IPS DF 6.9 (cell line): ENCODE results near the gene HSPB1.
A peak's percentile ranks its signal among the peaks of the same experiment; 100 is the strongest.

Source experiments
- DNase-seq: peaks from one replicate; pipeline ENCODE4 v3.0.0-alpha.2; 2013; ENCODE audit warnings: low read depth, low spot score
- H3K27ac ChIP-seq: one replicate; pipeline ENCODE4 v1.5.1; 2013; ENCODE audit warnings: low read length, control low read depth
- H3K27me3 ChIP-seq: 2 replicates; pipeline ENCODE4 v1.6.1; 2013; ENCODE audit warnings: mild to moderate bottlenecking, low read length; ENCODE audit not compliant: control insufficient read depth, insufficient read depth
- H3K36me3 ChIP-seq: 2 replicates; pipeline ENCODE4 v1.6.1; 2013; ENCODE audit warnings: low read length; ENCODE audit not compliant: control insufficient read depth, insufficient read depth
- H3K4me1 ChIP-seq: 2 replicates; pipeline ENCODE4 v1.6.1; 2013; ENCODE audit warnings: low read length; ENCODE audit not compliant: control insufficient read depth, insufficient read depth
- H3K4me3 ChIP-seq: 2 replicates; pipeline ENCODE4 v1.5.1; 2013; ENCODE audit warnings: mild to moderate bottlenecking, low read length
- H3K9me3 ChIP-seq: 2 replicates; pipeline ENCODE4 v1.6.1; 2013; ENCODE audit warnings: low read length, inconsistent platforms; ENCODE audit not compliant: control insufficient read depth, insufficient read depth
- WGBS: extraction: QIAGEN DNeasy Blood & Tissue Kit; methylation state at CpG from one replicate; pipeline ENCODE4 v1.1.7; 2013; ENCODE audit warnings: mixed read lengths, missing lambda C conversion rate; ENCODE audit not compliant: insufficient read length, insufficient coverage; 5-methylcytosine and 5-hydroxymethylcytosine counted together

Gene HSPB1

GRCh38 chr7:76302347-76303201, at the start of gene HSPB1:
Gene HSPB1, plus strand, starts transcription at chr7:76302673. Its CDS starts 40 bp downstream, at chr7:76302713.
- no CpG with 5 or more reads among the region's 75 CpGs for WGBS
- Histone ChIP-seq H3K36me3 (no peaks in the 10 kb centered on the region), H3K27ac (no peak within 1 kb of the TSS), H3K27me3 (no peaks in the 10 kb centered on the region), H3K9me3 (no peaks in the 10 kb centered on the region), H3K4me1 (peaks cover 3% of the 10 kb centered on the region; the same call in 1 of the 2 replicates), H3K4me3 (peak within 1 kb of the TSS; percentile 66; the same call in 1 of the 2 replicates)
- DNase-seq = no peak

GRCh38 chr7:76254781-76255180, 47.7 kb upstream of the HSPB1 start:
- Histone ChIP-seq H3K4me1 (no peaks in the 10 kb centered on the region), H3K4me3 (no peak overlapping the region), H3K36me3 (no peaks in the 10 kb centered on the region), H3K9me3 (no peaks in the 10 kb centered on the region), H3K27me3 (no peaks in the 10 kb centered on the region), H3K27ac (no peak overlapping the region)
- WGBS = no CpG with 5 or more reads among the region's 4 CpGs
- no peak for DNase-seq

- Histone ChIP-seq H3K27ac (no peak overlapping the region), H3K27me3 (no peaks in the 10 kb centered on the region), H3K9me3 (no peaks in the 10 kb centered on the region), H3K4me3 (no peak overlapping the region), H3K36me3 (no peaks in the 10 kb centered on the region), H3K4me1 (peaks cover 4% of the 10 kb centered on the region)
- WGBS = no CpG with 5 or more reads among the region's 8 CpGs
- DNase-seq = no peak
Measured at GRCh38 chr7:76257973-76258372, 44.5 kb upstream of the HSPB1 start.

DNA sequence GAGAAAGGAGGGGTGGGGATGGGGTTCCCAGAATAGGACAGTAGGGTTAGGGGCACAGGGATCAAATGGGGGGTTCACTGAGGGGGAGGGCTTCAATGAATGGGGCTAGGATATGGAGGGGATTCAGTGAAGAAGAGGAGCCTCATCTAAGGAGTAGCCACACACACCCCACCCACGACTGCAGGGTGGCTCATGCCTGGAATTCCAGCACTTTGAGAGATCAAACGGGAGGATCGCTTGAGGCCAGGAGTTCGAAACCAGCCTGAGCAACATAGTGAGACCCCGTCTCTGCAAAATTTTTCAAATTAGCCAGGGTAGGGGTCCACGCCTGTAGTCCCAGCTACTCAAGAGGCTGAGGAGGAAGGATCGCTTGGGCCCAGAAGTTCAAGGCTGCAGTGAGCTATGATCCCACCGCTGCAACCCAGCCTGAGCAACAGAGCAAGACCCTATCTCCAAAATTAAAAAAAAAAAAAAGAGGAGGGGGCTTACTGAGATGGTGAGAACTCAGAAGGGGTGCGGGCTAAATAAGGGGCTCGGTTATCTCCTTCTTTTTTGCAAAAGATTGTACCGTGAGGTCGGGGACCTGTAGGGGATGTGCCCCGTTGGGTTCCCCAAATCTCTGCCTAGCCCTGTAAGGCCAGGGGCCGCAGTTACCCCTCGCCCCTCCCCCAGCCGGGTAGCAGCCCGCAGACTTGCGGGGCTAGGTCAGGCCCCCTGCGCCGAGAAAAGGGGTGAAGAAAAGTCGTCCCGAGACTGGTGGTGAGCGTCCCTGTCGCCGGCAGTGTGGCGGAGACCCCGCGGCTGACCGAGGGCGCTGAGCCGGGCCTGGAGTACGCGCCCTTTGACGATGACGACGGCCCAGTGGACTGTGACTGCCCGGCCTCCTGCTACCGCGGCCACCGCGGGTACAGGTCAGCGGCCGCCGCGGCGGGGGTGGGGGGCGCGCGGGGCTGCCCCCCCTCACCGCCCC, 43.1 kb upstream of the HSPB1 start:
- no CpG with 5 or more reads among the region's 50 CpGs for WGBS
- no peak for DNase-seq
- Histone ChIP-seq H3K36me3 (no peaks in the 10 kb centered on the region), H3K27me3 (no peaks in the 10 kb centered on the region), H3K27ac (no peak overlapping the region), H3K4me1 (peaks cover 4% of the 10 kb centered on the region), H3K9me3 (no peaks in the 10 kb centered on the region), H3K4me3 (peak overlapping the region; percentile 40)

DNA sequence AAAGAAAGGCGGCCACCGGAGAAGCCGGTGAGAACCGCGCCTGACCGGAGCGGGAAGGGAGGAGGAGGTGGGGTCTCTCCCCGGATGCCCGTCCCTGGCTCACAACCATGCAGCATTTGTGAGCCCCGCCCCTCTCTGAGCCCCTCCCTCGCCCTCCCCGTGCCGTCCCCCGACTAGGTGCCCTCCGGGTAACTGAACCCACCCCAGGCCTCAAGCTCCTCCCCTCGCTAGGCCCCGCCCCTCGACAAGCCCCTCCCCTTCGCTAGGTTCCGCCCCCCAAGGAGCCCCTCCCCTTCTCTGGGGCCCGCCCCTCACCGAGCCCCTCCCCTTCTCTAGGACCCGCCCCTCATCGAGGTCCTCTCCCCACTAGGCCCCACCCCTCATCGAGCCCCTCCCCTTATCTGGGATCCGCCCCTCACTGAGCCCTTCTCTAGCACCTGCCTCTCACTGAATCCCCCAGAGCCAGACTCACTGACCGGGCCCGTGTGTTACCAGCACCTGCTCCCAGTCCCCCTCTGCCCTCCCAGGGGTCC, 42.2 kb upstream of the HSPB1 start:
- Histone ChIP-seq H3K36me3 (no peaks in the 10 kb centered on the region), H3K4me3 (peak overlapping the region; percentile 40; the same call in 1 of the 2 replicates), H3K27ac (no peak overlapping the region), H3K9me3 (no peaks in the 10 kb centered on the region), H3K27me3 (no peaks in the 10 kb centered on the region), H3K4me1 (peaks cover 4% of the 10 kb centered on the region)
- no CpG with 5 or more reads among the region's 28 CpGs for WGBS
- peak; percentile 66 for DNase-seq

- no CpG with 5 or more reads among the region's 11 CpGs for WGBS
- H3K4me1 ChIP-seq = peaks cover 4% of the 10 kb centered on the region
- no peak for DNase-seq
- H3K27ac ChIP-seq = no peak overlapping the region
- no peaks in the 10 kb centered on the region for H3K27me3 ChIP-seq
- H3K4me3 ChIP-seq = no peak overlapping the region
- no peaks in the 10 kb centered on the region for H3K9me3 ChIP-seq
- H3K36me3 ChIP-seq = no peaks in the 10 kb centered on the region
Measured at GRCh38 chr7:76261329-76261728, 41.1 kb upstream of the HSPB1 start.

GRCh38 chr7:76261931-76262330, 40.5 kb upstream of the HSPB1 start:
- no peak for DNase-seq
- Histone ChIP-seq H3K27me3 (no peaks in the 10 kb centered on the region), H3K36me3 (no peaks in the 10 kb centered on the region), H3K9me3 (no peaks in the 10 kb centered on the region), H3K4me1 (peaks cover 5% of the 10 kb centered on the region), H3K4me3 (no peak overlapping the region), H3K27ac (no peak overlapping the region)
- WGBS = no CpG with 5 or more reads among the region's 4 CpGs

- no peak overlapping the region for H3K27ac ChIP-seq
- WGBS = no CpG with 5 or more reads among the region's 7 CpGs
- H3K4me1 ChIP-seq = peaks cover 6% of the 10 kb centered on the region
- no peak overlapping the region for H3K4me3 ChIP-seq
- peak; percentile 84 for DNase-seq
- H3K27me3 ChIP-seq = no peaks in the 10 kb centered on the region
- no peaks in the 10 kb centered on the region for H3K36me3 ChIP-seq
- no peaks in the 10 kb centered on the region for H3K9me3 ChIP-seq
Measured at GRCh38 chr7:76262683-76263402, 39.6 kb upstream of the HSPB1 start.

DNA sequence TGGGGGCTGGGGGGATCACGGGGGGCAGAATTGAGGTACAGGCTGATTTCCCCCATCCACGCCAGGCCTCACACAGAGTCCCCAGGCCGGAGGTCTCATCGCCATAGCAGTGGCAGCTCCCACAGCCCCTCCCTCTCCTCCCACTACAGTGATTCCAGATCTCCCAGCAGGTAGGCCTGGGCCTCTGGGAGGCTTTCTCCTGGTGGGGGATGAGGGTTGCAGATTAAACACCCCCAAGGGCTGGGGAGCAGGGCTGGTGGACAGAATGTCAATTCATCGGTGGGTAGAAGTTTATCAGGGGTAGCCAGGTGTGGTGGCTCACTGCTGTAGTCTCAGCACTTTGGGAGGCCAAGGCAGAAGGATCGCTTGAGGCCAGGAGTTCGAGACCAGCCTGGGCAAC, 37.2 kb upstream of the HSPB1 start:
- Histone ChIP-seq H3K4me1 (peaks cover 13% of the 10 kb centered on the region), H3K27ac (no peak overlapping the region)
- no CpG with 5 or more reads among the region's 7 CpGs for WGBS

More for the DNA sequence above, 37.2 kb upstream of the HSPB1 start:
- no peaks in the 10 kb centered on the region for H3K9me3 ChIP-seq
- no peak overlapping the region for H3K4me3 ChIP-seq
- DNase-seq = no peak
- H3K36me3 ChIP-seq = no peaks in the 10 kb centered on the region
- no peaks in the 10 kb centered on the region for H3K27me3 ChIP-seq
